SKM-1 (cell line): ENCODE data around the gene PTPRM.

ENCODE experiments used
- DNase-seq: peaks from one replicate; lab custom pipeline; 2025; ENCODE audit not compliant: unreplicated experiment; lab: John Stamatoyannopoulos, UW

The PTPRM gene

GRCh38 chr18:7979714-7980113, 412.6 kb downstream of the PTPRM start:
- no peak for DNase-seq

- peak; percentile 10 for DNase-seq
Measured at GRCh38 chr18:7980136-7980535, 413.0 kb downstream of the PTPRM start.

GRCh38 chr18:7980656-7981055, 413.5 kb downstream of the PTPRM start:
- no peak for DNase-seq

GRCh38 chr18:7982216-7982615, 415.1 kb downstream of the PTPRM start:
- no peak for DNase-seq

GRCh38 chr18:7987284-7987976, 420.3 kb downstream of the PTPRM start:
- no peak for DNase-seq

GRCh38 chr18:7990670-7991069, 423.6 kb downstream of the PTPRM start:
- no peak for DNase-seq

GRCh38 chr18:8001711-8002301, 434.7 kb downstream of the PTPRM start:
- no peak for DNase-seq

GRCh38 chr18:8003878-8004675, 437.0 kb downstream of the PTPRM start:
- DNase-seq: no peak

DNA sequence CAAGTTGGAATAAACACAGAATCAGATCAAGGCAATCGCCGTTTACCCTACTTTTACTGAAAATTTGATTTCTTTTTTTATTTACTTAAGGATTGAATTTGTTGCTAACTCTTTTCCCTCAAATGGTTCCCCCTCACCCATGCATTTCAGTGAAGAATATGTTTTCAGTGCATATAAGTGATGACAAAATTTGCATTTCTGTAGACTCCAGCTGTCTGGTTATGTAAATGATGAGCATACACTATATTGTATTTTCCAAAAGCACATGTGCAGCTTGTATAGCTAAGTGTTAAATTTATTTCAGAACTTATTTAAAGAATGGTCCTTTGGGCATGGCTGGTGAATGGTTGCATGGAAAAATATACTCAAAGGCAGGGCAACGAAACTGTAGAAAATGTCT, 437.7 kb downstream of the PTPRM start:
- no peak for DNase-seq

- DNase-seq: no peak
Measured at GRCh38 chr18:8005870-8006569, 438.9 kb downstream of the PTPRM start.

GRCh38 chr18:8006979-8007378, 439.9 kb downstream of the PTPRM start:
- DNase-seq: no peak

DNA sequence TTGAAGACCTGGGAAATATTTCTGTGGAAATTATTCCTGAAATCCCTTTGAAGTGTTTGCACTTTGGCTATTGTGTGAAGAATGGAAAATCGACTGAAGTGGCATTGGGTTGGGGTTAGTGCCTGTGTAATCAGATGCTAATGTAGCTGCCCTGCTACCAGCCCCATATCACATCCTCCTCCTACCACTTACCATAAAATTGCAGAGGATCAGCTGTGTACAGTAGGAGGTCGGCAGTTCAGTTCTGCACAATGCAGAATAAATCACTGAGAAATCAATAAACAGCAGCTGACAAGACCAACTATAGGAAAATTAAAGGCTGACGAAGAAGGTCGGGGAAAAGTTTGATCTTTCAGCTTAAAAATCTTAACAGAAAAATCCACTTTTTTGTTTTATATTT, 440.9 kb downstream of the PTPRM start:
- no peak for DNase-seq

- no peak for DNase-seq
Measured at GRCh38 chr18:8011361-8011760, 444.2 kb downstream of the PTPRM start.

- DNase-seq: no peak
Measured at GRCh38 chr18:8011906-8012305, 444.8 kb downstream of the PTPRM start.

- no peak for DNase-seq
Measured at GRCh38 chr18:8018701-8019331, 451.7 kb downstream of the PTPRM start.

DNA sequence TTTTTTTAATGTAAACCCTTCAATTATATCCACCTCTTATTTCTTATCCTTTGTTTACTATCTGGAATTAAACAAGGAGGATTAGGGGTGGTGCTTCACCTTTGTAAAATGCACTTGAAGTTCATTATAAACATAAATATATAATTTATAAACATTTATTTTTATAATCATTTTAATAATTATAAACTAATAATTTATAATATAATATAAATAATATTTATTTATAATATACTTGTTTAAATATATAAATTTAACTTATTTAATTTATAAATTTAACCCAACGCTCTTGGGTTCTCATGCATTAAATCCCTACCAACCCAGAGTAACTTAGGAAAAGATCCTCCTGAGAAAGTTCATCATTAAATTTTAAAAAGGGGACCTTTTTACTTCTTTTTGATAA, 452.5 kb downstream of the PTPRM start:
- no peak for DNase-seq

GRCh38 chr18:8020132-8020846, 453.2 kb downstream of the PTPRM start:
- DNase-seq: no peak

- DNase-seq: no peak
Measured at GRCh38 chr18:8029061-8029460, 461.9 kb downstream of the PTPRM start.

DNA sequence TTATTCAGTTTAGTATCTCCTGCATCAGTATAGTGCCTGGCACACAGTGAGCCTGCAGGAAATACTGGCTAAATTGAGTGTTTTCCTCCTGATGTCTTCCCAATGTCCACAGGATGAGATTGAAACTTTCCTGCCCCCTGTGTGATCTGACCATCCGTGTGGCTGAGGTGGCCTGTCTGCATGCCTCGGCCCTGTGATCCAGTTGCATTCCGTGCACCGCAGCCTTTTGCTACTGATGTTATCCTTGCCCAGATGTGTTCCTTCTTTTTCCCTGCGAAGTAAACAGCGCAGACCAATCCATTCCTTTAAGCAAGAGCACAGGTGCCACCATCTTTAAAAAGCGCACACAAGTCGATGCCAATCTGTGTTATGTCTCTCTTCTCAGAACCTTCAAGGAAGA, 462.6 kb downstream of the PTPRM start:
- no peak for DNase-seq

DNA sequence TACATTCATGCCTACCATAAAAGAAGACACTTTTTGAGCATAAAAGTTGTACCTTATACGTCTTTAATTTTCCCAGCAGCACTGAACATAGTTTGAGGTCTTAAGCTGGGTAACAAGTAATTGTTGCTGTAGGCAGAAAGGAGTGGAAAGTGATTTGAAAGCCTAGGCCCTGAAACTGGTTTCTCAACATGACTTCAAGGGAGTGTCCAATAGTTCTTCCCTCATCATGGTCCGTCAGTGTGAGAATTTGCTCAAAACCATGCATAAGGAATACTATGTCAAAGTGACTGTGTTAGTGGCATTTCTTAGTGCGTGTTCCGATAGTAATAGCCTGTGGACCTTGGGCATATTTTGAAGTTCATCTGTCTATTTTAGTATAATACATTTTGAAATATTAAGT, 463.1 kb downstream of the PTPRM start:
- no peak for DNase-seq
